A549 (cell line): Measurements from ENCODE around the gene TMEM203. TPM values are rescaled to one million over a fixed set of nuclear protein-coding genes. Genes with fewer than 3 reads are reported as not detected.

Experiments used
- ATAC-seq, 2 experiments: fragments of 200-7000 bp in 1 of 2; fragments of >200 bp in 1 of 2; cut with Nextera tagmentation in 1 of 2; cut with Tn5 transposase in 1 of 2; 3 replicates each; pipeline versions ENCODE4 v1.8.0 to v1.9.1; 2018 to 2020; ENCODE audit warnings: mild to moderate bottlenecking in 1 of 2, moderate library complexity in 1 of 2
- CTCF ChIA-PET: fragments of 300-600 bp; sonication (Branson Sonifier 250); formaldehyde crosslinking; extraction: SDS; loops from one replicate; lab custom pipeline; 2021; ENCODE audit warnings: antibody characterized with exemption, inconsistent platforms; lab: Yijun Ruan, JAX
- POLR2A ChIA-PET: fragments of 350-600 bp; formaldehyde crosslinking; extraction: SDS; loops from one replicate; lab custom pipeline; 2021; ENCODE audit warnings: antibody characterized with exemption, inconsistent platforms; lab: Yijun Ruan, JAX
- DNase-seq, 2 experiments: peaks; one replicate each; pipeline versions ENCODE4 v3.0.0 to v3.0.0-alpha.2; 2011 to 2016; ENCODE audit warnings: low read depth in 1 of 2, low spot score in 1 of 2
- FAIRE-seq: peaks from 2 replicates; lab custom pipeline; 2011; peaks lifted over from hg19 to GRCh38; lab: Jason Lieb, UNC
- H3K27ac ChIP-seq, 2 experiments: fragments of >200 bp; sonication (Bioruptor Twin); formaldehyde crosslinking; 3 replicates each; pipeline ENCODE4 v1.5.1; 2016 to 2017
- H3K4me1 ChIP-seq: fragments of >200 bp; sonication (Bioruptor Twin); formaldehyde crosslinking; 3 replicates; pipeline ENCODE4 v1.6.1; 2016
- H3K4me2 ChIP-seq: fragments of >200 bp; sonication (Bioruptor Twin); formaldehyde crosslinking; 3 replicates; pipeline ENCODE4 v1.6.1; 2016
- H3K4me3 ChIP-seq: fragments of >200 bp; sonication (Bioruptor Twin); formaldehyde crosslinking; 3 replicates; pipeline ENCODE4 v1.5.1; 2016
- H3K9me3 ChIP-seq: fragments of >200 bp; sonication (Bioruptor Twin); formaldehyde crosslinking; 3 replicates; pipeline ENCODE4 v1.6.1; 2016
- BCL3 ChIP-seq: fragments of >200 bp; sonication (Bioruptor Twin); formaldehyde crosslinking; IDR thresholded peaks from 3 replicates; pipeline ENCODE4 v1.6.1; 2016
- CBX2 ChIP-seq: fragments of 200-600 bp; sonication (generic); IDR thresholded peaks from 2 replicates; pipeline ENCODE4 v1.6.1; 2016; ENCODE audit warnings: low read depth, mild to moderate bottlenecking, borderline replicate concordance
- CBX8 ChIP-seq: fragments of 200-600 bp; sonication (generic); IDR thresholded peaks from 2 replicates; pipeline ENCODE4 v1.6.1; 2016
- EHMT2 ChIP-seq: fragments of 200-600 bp; sonication (generic); IDR thresholded peaks from 2 replicates; pipeline ENCODE4 v1.6.1; 2016; ENCODE audit warnings: antibody characterized with exemption, low read depth, mild to moderate bottlenecking, moderate library complexity
- ELK1 ChIP-seq: fragments of 150-350 bp; IDR thresholded peaks from 2 replicates; pipeline ENCODE4 v1.6.1; 2014; ENCODE audit warnings: low read depth, mild to moderate bottlenecking, low read length
- EP300 ChIP-seq, 2 experiments: fragments of >200 bp; sonication (Bioruptor Twin); formaldehyde crosslinking; IDR thresholded peaks; 2 replicates in 1 of 2; 3 replicates in 1 of 2; pipeline ENCODE4 v1.6.1; 2016 to 2017
- FOSB ChIP-seq: fragments of 250-450 bp; sonication (Bioruptor Pico); IDR thresholded peaks from 2 replicates; pipeline ENCODE4 v1.5.0; 2020; ENCODE audit warnings: mild to moderate bottlenecking, moderate library complexity
- FOSL2 ChIP-seq, 2 experiments: fragments of 450-650 bp in 1 of 2; fragments of >200 bp in 1 of 2; sonication (Bioruptor Twin) in 1 of 2; formaldehyde crosslinking; IDR thresholded peaks; 2 replicates each; pipeline versions ENCODE4 v1.5.0 to v1.6.1; 2016 to 2020; ENCODE audit warnings: mild to moderate bottlenecking in 1 of 2, moderate library complexity in 1 of 2
- HDAC2 ChIP-seq: fragments of 200-600 bp; sonication (generic); IDR thresholded peaks from 2 replicates; pipeline ENCODE4 v1.6.1; 2016
- HEYL ChIP-seq: fragments of 250-450 bp; sonication (Bioruptor Pico); IDR thresholded peaks from 2 replicates; pipeline ENCODE4 v1.8.0; 2021; ENCODE audit warnings: mild to moderate bottlenecking, moderate library complexity
- JUN ChIP-seq, 2 experiments: fragments of >200 bp; sonication (Bioruptor Twin); formaldehyde crosslinking; IDR thresholded peaks; 2 replicates in 1 of 2; 3 replicates in 1 of 2; pipeline ENCODE4 v1.6.1; 2016 to 2017
- KDM5A ChIP-seq: fragments of 200-600 bp; sonication (generic); IDR thresholded peaks from 2 replicates; pipeline ENCODE4 v1.6.1; 2016; ENCODE audit warnings: antibody characterized with exemption, mild to moderate bottlenecking
- NR3C1 ChIP-seq: fragments of >200 bp; sonication (Bioruptor Twin); formaldehyde crosslinking; IDR thresholded peaks from 3 replicates; pipeline ENCODE4 v1.6.1; 2017
- PHF8 ChIP-seq: fragments of 200-600 bp; sonication (generic); IDR thresholded peaks from 2 replicates; pipeline ENCODE4 v1.6.1; 2016; ENCODE audit warnings: low read depth, mild to moderate bottlenecking, antibody characterized with exemption, moderate library complexity, borderline replicate concordance
- POLR2A ChIP-seq: IDR thresholded peaks from 2 replicates; pipeline ENCODE4 v1.6.1; 2012; ENCODE audit warnings: mild to moderate bottlenecking, low read length
- POLR2AphosphoS2 ChIP-seq: conservative IDR thresholded peaks from 2 replicates; pipeline ENCODE4 v1.6.1; 2012; ENCODE audit warnings: low read length, improper control_type of control experiment, inconsistent platforms
- SMC3 ChIP-seq: fragments of >200 bp; sonication (Bioruptor Twin); formaldehyde crosslinking; IDR thresholded peaks from 3 replicates; pipeline ENCODE4 v1.6.1; 2018; ENCODE audit warnings: inconsistent platforms
- ZC3H11A ChIP-seq: fragments of 450-650 bp; IDR thresholded peaks from 2 replicates; pipeline ENCODE4 v1.6.1; 2014; ENCODE audit warnings: antibody characterized with exemption, mild to moderate bottlenecking
- ZFP36 ChIP-seq: fragments of 450-650 bp; IDR thresholded peaks from 2 replicates; pipeline ENCODE4 v1.6.1; 2014; ENCODE audit warnings: borderline replicate concordance; ENCODE audit not compliant: partially characterized antibody
- WGBS: methylation state at CpG from one replicate; pipeline ENCODE4 v1.1.6; 2017; ENCODE audit errors: missing lambda C conversion rate; 5-methylcytosine and 5-hydroxymethylcytosine counted together
- polyA plus RNA-seq, 4 experiments: library from polyadenylated mRNA; depleted of rRNA in 3 of 4; stranded (reverse); fragments of >200 nt; fragmentation: RNase III in 1 of 4; extraction: RNeasy Plus Mini Kit Qiagen cat#74134 plus additional on column Dnase treatment in 1 of 4; gene quantifications; 2 replicates in 3 of 4; 3 replicates in 1 of 4; pipeline ENCODE4 v1.2.3, GENCODE V29; 2011 to 2017
- TF ChIP-seq, protein P1 (sequence below): IDR thresholded peaks from 2 replicates; pipeline ENCODE4 v1.6.1; 2012
- TF ChIP-seq, protein P2 (sequence below): IDR thresholded peaks from 2 replicates; pipeline ENCODE4 v1.6.1; 2012; ENCODE audit warnings: low read depth, borderline replicate concordance
- TF ChIP-seq, protein P3 (sequence below): IDR thresholded peaks from 2 replicates; pipeline ENCODE4 v1.6.1; 2012
- TF ChIP-seq, protein P4 (sequence below): fragments of 450-650 bp; IDR thresholded peaks from 2 replicates; pipeline ENCODE4 v1.6.1; 2014; ENCODE audit warnings: antibody characterized with exemption

Gene TMEM203
- polyA plus RNA-seq, 2 of the 4 experiments (the other 2 are of a cell fraction): 31.0 to 47.3 TPM

DNA sequence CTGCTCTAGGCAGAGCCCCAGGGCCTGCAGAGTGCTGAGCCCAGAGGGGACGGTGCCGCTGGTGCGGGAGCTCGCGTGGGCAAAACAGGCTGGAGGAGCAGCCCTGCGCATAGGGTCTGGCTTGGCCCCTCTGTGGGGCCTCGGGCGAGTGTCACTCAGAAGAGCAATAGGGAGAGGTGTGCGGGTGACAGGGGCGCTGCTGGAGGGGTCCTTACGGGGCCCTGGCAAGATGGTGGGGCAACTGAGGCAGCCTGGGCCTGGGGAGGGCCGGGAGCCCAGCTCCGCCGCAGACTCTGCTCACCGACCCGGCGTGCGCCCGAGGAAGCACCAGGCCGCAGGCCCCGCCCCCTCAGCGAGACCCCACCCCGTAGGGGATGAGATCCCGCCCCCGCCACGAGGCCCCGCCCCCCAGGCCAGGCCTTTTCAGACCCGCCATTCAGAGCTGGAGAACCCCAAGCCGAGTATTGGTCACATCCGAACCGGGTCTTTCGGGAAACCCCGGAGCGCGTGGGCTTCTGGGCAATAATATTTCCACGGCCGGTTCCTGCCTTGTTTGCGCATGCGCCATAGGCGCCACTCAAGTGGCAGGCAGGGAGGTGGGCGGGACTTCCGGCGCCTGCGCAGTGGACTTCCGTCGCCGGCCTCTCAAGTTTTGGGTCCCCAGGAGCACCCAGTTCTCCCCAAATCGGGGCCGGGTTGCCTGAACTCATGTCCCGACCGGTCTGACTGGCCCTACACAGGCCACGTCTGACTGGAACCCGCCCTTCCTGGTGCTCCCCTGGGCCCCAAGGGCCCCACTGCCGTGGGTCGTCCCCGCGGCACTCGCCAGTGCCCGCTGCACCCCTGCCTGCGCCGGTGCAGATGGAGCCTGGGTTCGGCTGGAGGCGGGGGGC is 17.9 kb upstream of the TMEM203 start:
- FAIRE-seq: peak; percentile 90
- peaks cover 66% of the 10 kb centered on the region for H3K4me1 ChIP-seq
- CTCF ChIA-PET: interaction anchor here (0.7 to 10.1 kb wide), 14 partner anchors 11 to 194 kb away, joined by 3 to 113 read pairs (median 5); partner anchors contain the start of genes ANAPC2, NPDC1, SSNA1 and TUBB4B

More for the DNA sequence above, 17.9 kb upstream of the TMEM203 start:
- no peaks in the 10 kb centered on the region for H3K9me3 ChIP-seq
- no peak for TF ChIP-seq POLR2AphosphoS2
- no peak for TF ChIP-seq KDM5A
- TF ChIP-seq FOSB (CRISPR knock-in tag): no peak
- TF ChIP-seq, protein P1, sequence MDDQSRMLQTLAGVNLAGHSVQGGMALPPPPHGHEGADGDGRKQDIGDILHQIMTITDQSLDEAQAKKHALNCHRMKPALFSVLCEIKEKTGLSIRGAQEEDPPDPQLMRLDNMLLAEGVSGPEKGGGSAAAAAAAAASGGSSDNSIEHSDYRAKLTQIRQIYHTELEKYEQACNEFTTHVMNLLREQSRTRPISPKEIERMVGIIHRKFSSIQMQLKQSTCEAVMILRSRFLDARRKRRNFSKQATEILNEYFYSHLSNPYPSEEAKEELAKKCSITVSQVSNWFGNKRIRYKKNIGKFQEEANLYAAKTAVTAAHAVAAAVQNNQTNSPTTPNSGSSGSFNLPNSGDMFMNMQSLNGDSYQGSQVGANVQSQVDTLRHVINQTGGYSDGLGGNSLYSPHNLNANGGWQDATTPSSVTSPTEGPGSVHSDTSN: peak; percentile 23; the same call in 1 of the 2 replicates
- TF ChIP-seq FOSL2 (IDR thresholded peaks at IDR 0.05): no peak
- TF ChIP-seq FOSL2 (CRISPR knock-in tag; IDR thresholded peaks at IDR 0.05): no peak
- no peak for TF ChIP-seq EP300 (IDR thresholded peaks at IDR 0.05)
- TF ChIP-seq, protein P2, sequence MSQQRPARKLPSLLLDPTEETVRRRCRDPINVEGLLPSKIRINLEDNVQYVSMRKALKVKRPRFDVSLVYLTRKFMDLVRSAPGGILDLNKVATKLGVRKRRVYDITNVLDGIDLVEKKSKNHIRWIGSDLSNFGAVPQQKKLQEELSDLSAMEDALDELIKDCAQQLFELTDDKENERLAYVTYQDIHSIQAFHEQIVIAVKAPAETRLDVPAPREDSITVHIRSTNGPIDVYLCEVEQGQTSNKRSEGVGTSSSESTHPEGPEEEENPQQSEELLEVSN: peak; percentile 37; the same call in 1 of the 2 replicates
- TF ChIP-seq, protein P3, sequence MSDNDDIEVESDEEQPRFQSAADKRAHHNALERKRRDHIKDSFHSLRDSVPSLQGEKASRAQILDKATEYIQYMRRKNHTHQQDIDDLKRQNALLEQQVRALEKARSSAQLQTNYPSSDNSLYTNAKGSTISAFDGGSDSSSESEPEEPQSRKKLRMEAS: peak; percentile 55
- TF ChIP-seq ELK1: no peak
- TF ChIP-seq BCL3: 0 out of 3 replicates have a peak, but pooled peaks have one; percentile 7
- TF ChIP-seq EHMT2: no peak
- TF ChIP-seq POLR2A: peak; percentile 60
- no peak for TF ChIP-seq ZC3H11A
- no peak for TF ChIP-seq HEYL
- TF ChIP-seq CBX2: no peak
- TF ChIP-seq NR3C1: no peak
- TF ChIP-seq PHF8: peak; percentile 24; the same call in 1 of the 2 replicates
- TF ChIP-seq CBX8: no peak
- TF ChIP-seq SMC3: no peak
- TF ChIP-seq ZFP36: no peak
- TF ChIP-seq, protein P4, sequence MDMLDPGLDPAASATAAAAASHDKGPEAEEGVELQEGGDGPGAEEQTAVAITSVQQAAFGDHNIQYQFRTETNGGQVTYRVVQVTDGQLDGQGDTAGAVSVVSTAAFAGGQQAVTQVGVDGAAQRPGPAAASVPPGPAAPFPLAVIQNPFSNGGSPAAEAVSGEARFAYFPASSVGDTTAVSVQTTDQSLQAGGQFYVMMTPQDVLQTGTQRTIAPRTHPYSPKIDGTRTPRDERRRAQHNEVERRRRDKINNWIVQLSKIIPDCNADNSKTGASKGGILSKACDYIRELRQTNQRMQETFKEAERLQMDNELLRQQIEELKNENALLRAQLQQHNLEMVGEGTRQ: no peak
- no peak for TF ChIP-seq HDAC2
- peak; percentile 82 to 90; a peak in 4 of 5 replicates for TF ChIP-seq JUN (IDR thresholded peaks at IDR 0.05)
- H3K27ac ChIP-seq: peak overlapping the region; percentile 89 to 93
- POLR2A ChIA-PET: interaction anchor here (0.6 to 3.5 kb wide), 17 partner anchors 13 to 348 kb away, joined by 3 to 37 read pairs (median 5); partner anchors contain the start of genes ANAPC2, SSNA1, TOR4A and TPRN
- WGBS: 3% methylated on average over 21 of the region's 63 CpGs
- H3K4me2 ChIP-seq: peak overlapping the region; percentile 98
- peak; percentile 95 to 98 for DNase-seq
- ATAC-seq: peak; percentile 44 to 76
- H3K4me3 ChIP-seq: peak overlapping the region; percentile 72
